HG02678 (cell line): Measurements from ENCODE around the gene NHLRC2.

Experiments
- ATAC-seq: cut with Tn5 transposase; IDR thresholded peaks from one replicate; pipeline ENCODE4 v1.9.1; 2021; ENCODE audit warnings: mild to moderate bottlenecking, moderate library complexity; ENCODE audit not compliant: unreplicated experiment

The NHLRC2 gene

DNA sequence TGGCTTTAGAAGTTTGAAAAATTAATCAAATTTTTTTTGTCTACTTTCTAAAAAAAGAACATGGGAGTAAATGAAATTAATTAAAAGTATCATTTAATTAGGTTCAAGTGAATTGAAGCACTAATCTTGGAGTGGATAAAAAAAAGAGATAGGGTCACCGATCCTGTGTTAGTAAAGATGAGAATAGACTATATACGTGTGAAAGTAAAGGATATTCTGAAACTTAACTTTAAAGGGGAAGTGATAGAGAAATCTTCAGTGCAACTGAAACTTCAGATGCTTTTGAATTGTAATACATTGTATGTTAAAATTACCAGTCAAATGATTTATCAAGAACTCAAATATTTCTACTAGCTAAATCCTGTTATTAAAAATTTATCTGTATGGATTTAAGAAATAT lies 4.8 kb downstream of the NHLRC2 start:
- peak; percentile 38 for ATAC-seq

DNA sequence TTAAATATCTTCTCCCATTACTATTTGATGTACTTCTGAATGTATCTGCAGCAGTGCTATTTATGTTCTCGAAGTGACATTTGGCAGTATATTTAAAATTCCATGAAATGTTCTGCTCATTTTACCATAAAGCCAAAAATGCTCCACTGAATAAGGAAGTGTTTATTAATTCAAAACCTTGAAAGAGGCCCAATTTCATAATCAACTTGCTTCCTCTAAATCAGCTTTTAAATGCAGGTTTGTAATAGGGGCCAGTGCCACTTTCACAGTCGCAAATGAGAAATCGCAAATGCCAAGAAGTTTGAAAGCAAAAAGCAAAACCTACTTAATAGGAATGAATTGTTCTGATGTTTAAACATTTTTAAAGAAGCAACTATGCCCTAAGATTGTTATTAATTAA lies 11.4 kb downstream of the NHLRC2 start:
- ATAC-seq = no peak

DNA sequence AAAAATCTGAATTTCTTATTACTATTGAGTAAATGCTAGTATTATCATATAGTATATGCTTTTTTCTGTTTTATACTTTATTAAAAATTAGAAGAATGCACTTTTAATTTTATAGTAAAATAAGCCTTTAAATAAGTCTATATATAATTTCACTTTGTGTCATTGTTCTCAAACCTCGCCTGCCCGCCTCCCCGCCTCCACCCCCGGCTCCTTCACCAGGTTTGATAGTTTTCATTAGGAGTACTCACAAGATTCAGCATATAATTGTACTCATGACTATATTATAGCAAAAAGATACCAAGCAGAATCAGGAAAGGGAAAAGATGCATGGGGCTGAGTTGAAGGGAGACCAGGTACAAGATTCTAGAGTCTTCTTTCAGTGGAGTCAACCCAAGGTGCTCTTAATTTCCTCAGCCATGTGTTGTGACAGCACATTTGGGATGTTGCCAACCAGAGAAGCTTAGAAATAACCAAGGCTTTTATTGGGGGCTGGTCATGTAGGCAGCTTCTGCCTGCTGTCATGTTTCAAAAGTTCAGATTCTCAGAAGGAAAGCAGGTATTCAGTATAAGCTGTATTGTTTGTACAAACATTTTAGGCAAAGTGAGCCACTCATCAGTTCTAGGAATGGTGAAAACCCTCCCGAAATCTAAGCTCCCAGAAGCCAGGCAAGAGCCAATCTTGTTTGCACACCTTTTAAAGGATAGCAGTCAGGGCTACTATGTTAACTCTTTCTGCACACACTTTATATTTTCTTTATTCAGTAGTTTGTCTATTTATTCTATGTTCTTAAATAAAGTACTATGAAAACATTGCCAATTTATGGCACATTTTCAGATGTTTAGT lies 12.3 kb downstream of the NHLRC2 start:
- ATAC-seq = no peak

DNA sequence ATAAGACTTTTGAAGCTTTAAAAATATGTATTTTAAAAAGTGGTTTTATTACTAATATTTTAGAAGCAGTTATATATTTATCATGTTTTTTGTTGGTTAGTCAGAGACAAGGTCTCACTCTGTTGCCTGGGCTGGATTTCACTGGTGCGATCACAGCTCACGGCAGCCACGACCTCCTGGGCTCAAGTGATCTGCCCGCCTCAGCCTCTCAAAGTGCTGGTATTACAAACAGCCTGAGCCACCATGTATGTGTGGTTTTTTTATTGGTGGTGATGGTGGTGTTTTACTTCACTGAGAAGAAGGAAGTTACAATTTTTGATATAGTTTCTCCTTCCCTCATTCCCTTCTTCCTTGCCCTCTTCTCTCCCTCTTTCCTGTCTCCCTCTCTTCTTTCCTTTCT lies 13.4 kb downstream of the NHLRC2 start:
- ATAC-seq = no peak

DNA sequence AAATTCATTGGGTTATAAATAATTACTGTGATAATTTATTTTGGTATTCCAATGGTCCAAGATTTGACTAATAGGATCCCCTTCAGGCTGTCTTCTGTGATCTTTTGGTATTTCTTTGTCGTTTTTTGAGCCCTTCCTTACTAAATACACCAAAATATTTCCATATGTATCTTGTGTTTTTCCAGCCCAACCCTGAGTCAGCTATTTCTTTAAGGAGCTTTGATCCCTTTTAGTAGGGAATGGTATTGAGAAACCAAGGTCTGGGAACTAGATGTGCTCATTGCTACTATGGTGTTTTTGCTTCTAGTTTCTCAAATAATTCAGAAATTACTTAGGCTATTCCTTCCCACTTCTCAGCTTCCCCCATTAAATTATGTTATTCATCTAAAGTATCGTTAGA lies 15.3 kb downstream of the NHLRC2 start:
- no peak for ATAC-seq

DNA sequence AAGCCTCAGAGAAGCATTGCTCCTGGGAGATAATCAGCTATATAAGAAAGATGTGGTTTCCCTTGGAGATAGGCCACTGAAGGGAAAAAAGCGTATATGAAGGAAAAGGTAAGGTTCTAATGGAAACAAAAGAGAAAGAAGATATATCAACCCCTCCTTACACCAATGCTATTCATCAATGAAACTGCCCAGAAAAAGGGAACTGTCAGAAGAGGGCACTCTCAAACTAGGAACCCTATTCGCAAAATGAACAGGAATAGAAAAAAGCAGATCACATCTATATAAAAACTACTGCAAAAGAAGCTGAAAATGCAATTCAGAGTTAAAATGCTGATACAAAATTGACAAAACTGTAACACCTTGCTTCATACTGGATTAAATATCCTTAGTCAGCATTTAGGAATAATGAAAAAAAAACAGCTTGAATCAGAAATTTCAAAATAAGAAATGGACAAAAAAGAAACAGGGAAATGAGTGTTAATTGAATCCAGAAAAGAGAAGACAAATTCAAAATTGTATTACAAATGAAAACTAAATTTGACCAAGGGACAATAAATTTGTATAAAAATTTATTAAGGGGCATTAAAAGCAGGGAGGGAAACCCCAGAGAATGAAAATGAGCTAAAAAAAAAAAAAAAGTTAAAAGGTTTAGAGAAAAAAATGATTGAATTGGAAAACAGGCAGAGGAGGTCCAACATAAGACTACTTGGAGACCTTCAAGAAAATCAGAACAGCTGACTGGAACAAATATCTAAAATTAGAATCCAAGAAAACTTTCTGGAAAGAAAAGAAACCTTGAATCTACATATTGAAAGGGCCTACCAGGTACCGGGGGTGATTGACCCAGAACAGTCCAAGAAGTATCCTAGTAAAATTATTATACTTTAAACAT lies 17.9 kb downstream of the NHLRC2 start:
- no peak for ATAC-seq

DNA sequence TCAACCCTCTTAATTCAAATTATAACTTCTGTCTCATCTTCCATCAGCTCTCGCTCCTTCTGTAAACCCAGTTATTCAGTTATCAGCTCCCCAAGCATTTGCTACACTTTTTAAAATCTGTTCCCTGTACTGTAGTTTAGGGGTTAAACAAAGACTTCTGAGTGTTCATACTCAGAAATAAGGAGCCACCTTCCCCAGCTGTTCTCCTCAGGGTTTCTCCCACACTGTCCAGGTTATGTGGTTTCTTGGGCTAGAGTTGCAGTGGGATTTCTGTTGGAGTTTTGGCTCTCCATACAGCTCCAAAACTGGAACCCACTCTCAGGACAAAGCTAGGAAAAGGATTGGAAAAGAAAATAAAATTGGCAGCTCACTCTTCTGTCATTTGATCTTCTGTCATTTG lies 20.8 kb downstream of the NHLRC2 start:
- ATAC-seq = no peak

DNA sequence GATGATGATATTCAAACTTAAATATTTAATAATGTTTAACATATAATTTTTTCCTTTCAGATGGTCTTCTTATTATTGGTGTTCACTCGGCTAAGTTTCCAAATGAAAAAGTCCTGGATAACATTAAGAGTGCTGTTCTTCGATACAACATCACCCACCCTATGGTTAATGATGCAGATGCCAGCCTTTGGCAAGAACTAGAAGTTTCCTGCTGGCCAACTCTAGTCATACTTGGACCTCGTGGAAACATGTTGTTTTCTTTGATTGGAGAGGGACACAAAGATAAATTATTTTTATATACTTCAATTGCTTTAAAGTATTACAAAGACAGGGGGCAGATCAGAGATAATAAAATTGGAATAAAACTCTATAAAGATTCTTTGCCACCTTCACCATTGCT lies 22.0 kb downstream of the NHLRC2 start:
- ATAC-seq = no peak

DNA sequence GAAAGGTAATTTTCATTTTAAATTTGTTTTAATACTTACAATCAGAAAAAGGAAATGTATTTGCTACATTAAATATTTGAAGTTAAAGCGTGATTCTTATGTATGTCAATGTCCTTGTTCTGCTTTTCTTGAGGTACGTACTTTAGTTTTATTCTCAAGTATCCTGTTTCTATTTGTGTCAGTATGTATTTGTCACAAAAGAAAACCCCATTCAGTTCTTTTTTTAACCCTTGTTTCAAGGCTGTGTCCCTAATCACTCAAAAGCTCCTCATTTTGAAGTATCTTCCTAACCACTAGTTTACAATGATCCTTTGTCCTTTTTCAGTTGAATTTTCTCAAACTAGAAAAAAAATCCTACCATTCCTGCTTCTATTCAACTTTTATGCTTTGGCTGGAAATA lies 25.2 kb downstream of the NHLRC2 start:
- ATAC-seq = peak; percentile 83

DNA sequence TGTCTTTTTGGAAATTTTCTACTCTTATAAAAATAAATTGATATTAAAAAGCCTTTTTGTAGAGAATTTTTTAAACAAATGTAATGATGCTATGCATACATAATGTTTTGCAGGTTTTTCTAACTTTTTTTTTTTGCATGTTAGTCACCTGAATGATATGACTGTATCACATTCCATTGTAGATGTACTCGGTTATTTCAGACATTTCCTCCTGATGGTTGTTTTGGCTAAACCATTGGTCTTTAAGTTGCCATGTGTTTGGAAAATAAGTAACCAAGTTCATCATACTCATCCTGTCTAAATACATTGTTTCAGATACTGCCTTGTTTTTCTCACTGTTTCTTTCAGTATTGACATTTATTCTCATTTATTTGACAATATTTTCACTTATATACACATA lies 25.8 kb downstream of the NHLRC2 start:
- ATAC-seq = no peak

DNA sequence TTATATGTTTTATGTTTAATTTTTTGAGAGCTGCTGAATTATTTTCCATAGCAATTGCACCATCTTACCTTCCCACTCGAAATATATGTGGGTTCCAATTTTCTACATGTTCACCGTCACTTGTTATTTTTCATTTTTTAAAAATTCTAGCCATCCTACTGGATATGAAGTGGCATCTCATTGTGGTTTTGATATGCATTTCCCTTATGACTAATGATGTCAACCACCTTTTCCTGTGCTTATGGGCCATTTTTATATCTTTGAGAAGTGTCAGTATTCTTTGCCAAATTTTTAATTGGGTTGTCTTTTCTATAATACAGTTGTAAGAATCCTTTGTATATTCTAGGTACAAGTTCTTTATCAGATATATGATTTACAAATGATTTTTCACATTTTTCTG lies 27.8 kb downstream of the NHLRC2 start:
- no peak for ATAC-seq

DNA sequence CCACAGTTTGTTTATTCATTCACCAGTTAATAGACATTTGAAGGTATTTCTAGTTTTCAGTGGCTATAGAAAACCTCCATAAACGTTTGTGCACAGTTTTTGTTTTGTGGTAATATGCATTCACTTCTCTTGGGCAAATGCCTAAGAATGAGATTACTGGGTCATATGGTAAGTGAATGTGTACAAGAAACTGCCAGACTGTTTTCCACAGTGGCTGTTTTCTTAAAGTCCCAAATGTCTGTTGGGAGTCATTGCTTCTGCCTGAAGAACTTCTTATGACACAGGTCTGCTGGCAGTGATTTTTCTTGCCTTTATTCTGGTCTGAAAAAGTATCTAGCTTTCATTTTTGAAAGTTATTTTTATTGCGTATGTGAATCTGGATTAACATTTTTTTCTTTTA lies 35.5 kb downstream of the NHLRC2 start:
- ATAC-seq = no peak

DNA sequence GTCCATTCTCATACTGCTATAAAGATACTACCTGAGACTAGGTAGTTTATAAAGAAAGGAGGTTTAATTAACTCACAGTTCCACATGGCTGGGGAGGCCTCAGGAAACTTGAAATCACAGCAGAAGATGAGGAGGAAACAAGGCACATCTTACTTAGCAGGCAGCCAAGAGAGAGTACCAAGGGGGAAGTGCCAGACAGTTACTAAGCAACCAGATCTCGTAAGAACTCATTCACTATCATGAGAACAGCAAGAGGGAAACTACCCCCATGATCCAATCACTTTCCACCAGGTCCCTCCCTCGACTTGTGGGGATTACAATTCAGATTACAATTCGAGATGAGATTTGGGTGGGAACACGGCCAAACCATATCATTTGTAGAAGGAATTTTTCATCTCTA lies 36.3 kb downstream of the NHLRC2 start:
- ATAC-seq = no peak

DNA sequence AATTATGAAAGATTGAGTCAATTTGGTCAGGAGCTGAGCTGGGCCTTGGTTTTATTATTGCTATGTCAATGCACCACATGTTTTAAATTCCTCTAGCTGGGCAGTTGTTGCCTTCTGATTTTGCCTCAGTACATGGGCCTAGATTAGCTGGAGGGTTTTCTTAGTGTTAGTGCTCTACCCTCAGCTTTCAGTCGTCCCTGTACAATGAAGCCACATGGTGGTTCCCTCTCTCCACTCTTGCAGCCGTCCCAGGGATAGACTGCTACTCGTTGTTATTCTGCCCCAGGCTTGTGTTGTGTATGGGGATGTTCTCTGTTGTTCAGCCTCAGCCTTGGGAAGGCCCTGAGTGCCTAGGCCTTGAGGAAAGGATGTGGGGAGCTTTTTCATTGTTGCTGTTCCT lies 37.0 kb downstream of the NHLRC2 start:
- ATAC-seq = no peak

DNA sequence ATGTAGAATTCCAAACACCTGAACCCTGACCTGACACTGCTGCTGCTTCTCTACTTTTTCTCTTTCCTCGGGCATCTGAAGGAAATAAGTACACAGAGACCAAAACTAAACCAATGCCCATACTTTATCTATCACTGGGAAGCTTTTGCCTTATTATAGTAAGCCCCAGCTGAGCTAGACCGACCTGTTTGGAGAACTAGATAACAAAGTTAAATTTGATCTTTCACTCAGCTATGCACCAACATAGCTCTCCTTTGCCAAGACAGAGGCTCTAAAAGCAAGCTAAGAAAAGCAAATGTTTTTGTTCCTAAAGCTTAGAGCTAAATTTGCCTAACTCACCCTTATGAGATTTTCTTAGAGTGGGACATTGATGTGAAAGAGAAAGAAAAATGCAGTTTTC lies 39.1 kb downstream of the NHLRC2 start:
- no peak for ATAC-seq

DNA sequence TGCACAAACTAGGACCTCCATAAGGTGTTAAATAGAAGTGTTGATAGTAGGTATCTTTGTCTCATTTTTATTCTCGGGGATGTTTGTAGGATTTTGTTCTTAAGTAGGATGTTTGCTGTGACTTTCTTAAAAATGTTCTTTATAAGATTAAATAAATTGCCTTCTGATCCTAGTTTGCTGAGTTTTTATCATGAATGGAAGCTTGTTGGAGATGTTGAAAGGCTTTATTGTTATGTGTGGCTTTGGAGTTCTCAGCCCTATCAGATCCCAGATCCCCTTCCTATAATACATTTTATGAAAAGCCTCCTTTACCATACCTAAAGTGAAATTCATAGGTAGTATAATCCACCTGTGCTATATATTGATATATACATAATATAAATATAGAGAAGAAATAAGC lies 40.1 kb downstream of the NHLRC2 start:
- no peak for ATAC-seq

DNA sequence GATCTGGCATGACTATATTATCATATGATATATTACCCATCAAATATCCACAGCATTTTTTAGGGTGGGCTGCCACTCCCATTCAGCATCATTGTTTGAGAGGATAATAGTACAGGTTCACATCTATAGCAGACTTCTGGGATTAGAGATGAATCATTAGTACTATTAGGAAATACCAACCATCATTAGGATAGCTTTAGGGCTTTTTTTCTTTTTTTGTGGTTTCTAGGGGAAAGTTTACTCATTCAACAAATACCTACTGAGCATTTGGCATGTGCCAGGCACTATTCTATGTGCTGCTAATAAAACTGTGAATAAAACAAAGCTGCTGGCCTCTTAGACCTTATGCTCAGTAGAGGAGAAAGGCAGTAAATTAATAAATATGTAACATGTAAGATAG lies 40.6 kb downstream of the NHLRC2 start:
- ATAC-seq = no peak

DNA sequence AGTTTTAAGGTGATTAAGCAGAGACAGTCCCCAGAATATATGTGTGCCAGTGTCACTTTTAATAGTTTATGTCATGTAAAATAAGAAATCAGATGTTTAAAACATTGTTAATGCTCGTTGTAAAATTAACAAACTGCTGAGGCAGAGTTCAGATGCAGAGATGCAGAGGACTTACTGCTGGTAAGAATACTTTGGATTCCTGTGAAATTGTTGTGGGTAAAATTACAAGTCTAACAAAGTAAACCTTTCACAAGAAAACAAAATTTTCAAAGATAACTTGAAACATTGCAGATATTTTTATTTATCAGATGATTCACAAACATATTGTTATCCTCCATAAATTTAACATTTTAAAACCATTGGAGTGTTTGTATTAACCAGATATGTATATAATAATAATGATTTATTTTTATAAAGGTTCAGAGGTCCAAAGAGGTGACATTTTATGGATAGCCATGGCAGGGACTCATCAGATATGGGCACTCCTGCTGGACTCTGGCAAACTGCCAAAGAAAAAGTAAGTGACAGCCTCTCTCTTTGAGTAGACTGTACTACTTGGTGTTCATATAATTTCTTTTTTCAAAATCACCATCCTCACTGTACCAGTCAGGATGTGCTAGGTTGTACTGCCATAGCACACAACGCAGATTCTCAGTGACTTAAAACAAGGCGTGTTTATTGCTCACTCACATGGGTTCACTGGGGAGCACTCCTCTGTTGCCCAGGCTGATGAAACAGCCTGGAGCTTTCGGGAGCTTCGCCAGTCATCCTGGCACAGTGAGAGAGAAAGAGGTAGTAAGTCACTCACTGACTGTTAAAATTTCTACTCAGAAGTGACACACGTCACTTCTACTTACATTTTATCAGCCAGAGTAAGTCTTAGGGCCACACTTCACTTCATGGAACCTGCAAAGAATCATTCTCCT lies 43.5 kb downstream of the NHLRC2 start:
- no peak for ATAC-seq

DNA sequence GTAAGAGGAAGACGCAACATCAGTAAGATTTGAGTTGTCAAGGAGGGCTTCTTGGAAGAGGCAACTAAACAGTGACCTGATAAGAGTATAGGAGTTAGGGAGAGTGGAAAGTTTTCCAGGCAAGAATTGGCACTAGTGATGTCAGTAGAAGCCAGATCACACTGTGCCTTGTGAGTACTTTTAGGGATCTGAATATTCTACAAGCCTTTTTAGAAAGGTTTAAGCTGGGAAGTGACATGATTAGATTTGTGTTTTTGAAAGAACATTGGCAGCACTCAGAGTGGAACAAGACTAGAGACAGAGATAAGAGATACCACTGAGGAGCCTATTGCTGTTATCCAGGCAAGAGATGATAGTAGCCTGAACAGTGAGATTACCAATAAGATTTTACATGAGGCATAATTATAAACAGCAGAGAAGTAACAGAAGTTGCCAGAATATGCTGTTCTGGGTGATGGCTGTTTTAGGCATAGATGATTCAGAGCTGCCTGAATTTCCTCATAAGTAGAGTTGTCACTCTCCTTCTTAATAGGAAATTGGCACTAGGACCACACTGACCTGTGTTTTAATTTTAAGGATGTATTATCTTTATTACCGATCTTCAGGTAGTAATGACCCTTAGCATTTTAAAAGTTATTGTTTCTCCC lies 45.6 kb downstream of the NHLRC2 start:
- ATAC-seq = no peak

DNA sequence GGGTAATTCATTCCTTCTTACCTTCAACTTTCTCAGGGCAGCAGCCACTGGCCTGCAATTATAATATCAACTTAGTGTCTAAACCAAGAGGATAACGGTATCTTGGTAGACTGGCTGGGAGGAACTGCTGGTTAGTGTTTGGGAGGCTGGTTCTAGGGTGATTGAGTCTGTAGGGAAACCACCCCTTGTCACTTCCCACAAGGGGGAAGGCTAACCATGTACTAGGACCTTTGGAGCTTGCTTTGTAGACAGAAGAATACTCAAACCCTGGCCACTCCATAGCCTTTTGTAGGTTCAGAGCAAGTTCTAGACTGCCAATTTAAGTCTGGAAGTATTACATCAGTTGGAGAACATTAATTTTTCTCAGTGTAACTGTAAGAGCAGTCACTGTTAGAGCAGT lies 51.3 kb downstream of the NHLRC2 start:
- no peak for ATAC-seq

DNA sequence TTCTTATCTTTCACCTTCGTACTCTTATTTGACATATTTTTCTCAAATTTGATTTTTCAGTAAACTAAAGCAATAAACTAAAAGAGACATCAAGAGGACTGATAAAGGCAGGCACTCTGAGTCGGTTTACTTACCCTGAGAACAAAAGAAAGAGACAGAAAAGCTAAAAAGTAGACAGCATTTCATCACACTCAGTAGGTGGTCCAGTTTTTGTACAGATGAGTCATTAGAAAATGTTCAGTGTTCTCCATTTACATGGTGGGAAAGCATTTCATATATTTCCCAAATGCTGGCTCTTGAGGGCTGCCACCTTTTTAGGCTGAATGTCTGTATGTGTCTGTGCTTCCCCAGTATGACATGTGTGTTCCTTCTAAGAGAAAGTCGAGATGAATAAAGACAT lies 52.7 kb downstream of the NHLRC2 start:
- no peak for ATAC-seq
